T-helper 2 cell (primary cell): Measurements from ENCODE around the gene MLYCD.

ENCODE experiments used
- DNase-seq, 5 experiments: peaks; one replicate each; pipeline versions ENCODE4 v3.0.0 to v3.0.0-alpha.2; 2012 to 2022

MLYCD gene

DNA sequence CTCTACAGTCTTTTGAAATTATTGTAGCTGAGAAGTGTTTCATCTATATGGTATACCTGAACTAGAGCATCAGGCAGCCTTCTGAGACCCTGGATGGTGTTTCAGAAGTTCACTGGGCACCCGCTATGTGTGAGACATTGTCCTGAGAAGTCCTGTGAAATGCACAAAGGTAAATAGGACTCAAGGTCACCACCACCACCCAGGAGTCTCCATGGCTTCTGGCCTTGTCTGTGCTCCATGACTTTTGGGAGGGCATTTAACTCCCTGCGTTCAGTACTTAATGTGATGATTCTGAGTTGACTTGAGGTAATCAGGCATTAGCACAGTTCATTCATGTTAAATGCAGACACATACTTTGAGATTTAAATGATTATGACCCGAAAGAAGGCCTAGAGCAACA is 1.1 kb downstream of the MLYCD start:
- no peak for DNase-seq

- DNase-seq, result no peak
These were observed 1.7 kb downstream of the MLYCD start for GRCh38 chr16:83900571-83900970.

DNA sequence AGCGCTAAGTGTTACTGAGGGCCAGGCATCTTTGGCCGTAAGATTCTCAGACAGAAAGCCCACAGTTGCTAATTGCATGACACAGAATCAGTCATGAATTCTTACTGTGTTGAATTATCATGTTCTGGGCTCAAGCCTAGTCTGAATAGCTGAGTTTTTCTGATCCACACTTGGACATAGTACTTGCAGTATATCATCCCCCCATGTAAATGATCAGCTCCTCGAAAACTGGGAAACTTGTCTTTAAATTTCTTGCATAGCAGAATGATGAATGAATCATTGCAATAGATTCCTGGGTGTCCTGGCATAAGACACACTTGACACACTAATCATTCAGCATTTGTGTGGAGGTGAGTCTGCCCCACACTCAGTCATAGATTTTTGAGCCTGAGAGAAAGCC is 2.2 kb downstream of the MLYCD start:
- no peak for DNase-seq

GRCh38 chr16:83903751-83904150 is 4.8 kb downstream of the MLYCD start:
- no peak for DNase-seq

DNA sequence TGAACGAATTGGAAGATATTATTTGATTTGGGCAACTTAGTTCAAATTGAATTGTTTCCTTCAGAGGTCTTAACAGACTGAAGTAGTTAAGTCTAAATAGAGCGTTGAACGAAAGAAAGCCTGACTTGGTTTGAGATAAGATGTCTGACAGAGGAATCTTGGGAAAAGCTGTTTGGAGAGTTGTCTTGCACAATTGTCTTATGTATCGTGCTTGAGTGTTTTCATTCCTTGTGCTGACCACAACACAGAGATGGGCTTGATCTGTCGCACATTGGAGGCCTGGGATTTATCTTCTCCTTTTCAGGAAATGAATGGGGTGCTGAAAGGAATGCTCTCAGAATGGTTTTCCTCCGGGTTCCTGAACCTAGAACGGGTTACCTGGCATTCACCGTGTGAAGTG is 7.8 kb downstream of the MLYCD start:
- no peak for DNase-seq

DNA sequence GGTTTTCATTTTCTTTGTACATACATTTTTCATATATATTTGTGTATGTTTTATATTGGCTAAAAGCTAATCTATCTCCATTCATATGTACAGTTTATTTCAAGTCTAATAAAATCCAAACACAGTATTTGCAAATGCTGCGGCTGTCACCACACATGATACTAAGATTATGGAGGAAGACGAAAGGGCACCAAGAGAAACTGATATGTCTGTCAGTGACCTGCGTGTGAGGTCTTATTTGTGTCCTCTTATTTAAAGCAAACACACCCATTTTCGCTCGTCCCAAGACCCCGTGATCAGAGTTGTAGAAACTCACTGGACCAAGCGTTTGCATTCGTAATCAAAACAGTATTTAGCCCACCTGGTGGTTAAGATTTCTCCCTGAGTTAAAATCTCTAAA is 8.2 kb downstream of the MLYCD start:
- DNase-seq, result no peak

GRCh38 chr16:83907631-83908250 is 8.8 kb downstream of the MLYCD start:
- no peak for DNase-seq

GRCh38 chr16:83908798-83909197 is 9.9 kb downstream of the MLYCD start:
- DNase-seq, result no peak

DNA sequence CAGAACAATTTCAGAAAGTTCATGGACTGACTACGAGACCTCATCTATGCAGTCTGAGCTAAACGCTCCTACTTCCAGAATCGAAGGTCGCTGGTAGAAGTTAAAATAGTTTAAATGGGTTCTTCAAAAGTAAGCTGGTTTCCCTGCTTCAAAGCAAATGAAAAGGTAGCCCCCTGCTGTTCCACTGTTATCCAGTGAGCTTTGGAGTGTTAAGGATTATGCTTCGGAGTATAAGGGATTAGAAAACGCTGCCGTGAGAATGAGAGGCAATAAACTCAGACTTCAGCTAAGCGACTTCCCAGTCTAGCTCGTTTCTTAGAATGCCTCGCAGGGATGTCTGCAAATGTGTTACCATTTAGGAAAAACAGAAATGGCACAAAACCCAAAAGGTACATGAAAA is 12.4 kb downstream of the MLYCD start:
- no peak for DNase-seq

DNA sequence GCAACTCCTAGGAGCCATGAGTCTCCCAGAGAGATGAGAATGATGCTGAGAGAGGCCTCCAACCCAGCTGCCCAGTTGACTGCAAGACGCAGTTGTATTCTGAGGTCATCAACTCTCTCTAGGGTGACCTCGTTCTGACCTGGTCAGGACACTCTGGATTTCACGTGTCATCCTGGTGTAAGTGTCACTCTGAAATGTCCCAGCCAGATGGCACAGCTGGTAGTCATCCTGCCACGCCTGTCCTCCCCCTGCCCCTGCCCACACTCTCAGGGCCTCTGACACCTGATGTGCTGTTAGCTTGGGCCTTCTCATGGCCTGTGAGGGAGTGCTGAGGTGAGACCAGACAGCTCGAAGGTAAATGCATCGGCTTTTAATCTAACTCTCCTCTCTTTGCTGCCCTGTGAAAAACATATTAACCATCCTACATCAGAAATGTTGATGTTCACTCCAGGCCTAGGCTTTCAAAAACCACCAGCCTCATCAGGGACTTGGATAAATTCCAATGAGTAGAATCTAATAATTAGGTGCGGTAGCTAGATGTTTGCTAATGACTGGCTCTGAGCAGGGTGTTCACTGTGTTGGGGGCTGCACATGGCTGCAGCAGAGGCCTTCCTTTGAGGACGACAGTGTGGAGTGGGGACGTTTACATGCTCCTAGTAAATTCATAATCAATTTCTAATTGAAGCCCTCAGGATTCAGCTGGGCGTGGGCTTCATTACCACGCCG is 13.8 kb downstream of the MLYCD start:
- no peak for DNase-seq

DNA sequence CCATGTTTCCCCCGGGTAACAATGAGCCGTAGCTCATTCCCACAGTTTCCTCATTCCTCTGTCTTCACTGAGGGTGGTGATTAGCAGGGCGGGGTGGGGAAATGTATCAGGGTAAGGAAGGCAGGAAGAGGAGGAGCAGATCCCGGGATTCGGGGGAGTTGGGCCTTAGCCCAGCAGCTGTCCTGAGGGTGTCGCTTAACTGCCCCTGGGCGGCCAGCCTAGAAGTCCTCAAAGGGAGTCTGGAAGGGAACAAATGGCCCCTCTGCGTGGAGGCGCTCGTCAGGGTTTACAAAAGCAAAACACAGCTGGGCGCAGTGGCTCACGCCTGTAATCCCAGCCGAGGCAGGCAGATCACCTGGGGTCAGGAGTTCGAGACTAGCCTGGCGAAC is 14.3 kb downstream of the MLYCD start:
- DNase-seq, result no peak

DNA sequence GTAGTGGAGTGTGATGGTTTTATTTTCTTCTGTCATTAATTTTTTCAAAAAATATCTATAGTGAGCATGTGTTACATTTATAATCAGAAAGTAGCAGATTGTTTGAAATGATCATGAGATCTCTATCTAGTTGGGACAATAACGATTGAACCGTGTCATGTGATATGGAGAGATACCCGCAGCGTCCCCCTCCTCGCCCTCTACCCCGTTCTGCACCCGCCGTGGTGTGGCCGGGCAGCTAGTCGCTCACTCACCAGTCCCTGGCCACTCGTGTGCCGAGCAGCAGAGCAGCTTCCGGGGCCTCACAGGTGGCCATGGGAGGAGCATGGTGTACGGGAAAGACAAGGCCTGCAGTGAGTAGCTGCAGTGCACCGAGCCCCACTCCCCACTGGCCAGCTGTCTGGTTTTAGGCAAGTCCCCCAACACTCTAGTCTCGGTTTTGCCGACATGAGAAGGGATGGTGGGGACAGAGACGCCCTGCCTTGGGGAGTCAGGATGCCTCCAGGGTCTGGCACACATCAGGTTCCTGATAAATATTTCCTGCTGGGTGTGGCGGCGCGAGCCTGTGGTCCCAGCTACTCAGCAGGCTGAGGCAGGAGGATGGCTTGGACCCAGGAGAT is 15.3 kb downstream of the MLYCD start:
- DNase-seq, result no peak

GRCh38 chr16:83915081-83915480 is 16.2 kb downstream of the MLYCD start:
- no peak for DNase-seq

- DNase-seq, result no peak
These were observed 16.6 kb downstream of the MLYCD start for GRCh38 chr16:83915491-83915890.

DNA sequence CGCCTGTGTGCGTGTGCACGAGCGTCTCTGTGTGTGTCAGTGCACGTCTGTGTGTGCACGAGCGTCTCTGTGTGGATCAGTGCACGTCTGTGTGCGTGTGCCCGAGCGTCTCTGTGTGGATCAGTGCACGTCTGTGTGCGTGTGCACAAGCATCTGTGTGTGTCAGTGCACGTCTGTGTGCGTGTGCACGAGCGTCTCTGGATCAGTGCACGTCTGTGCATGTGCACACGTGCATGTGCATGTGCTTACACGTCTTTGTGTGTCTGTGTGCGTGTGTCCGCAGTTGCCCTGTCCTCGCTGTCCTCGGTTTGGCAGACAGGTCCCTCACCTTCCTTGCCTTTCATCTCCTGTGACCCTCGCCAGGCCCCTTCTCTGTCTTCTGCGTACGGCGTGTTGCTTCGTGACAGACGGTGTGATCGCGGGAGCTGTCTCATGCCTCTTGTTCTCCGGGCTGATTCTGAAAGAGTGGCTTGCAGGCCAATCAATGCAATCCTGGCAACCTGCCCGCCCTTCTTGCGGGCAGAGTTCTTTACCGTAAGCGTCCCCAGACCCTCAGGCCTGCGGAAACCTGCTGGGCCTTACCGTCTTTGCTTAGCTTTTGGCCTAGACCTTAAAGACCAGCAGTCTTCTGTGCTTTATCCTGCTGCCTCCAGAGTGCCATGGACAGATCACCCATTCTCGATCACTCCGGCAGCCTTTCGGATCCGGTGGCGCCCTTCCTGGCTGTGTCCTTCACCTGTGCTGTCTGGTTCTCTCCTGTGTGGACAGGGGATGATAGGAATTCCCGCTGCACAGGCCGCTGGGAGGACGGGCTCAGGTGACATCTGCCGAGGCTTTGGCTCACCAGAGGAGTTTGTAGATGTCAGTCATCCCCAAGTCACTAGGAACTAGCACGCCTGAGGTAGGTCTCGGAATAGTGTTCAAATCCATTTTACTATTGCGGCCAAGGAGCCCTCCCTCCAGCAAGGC is 18.5 kb downstream of the MLYCD start:
- no peak for DNase-seq

DNA sequence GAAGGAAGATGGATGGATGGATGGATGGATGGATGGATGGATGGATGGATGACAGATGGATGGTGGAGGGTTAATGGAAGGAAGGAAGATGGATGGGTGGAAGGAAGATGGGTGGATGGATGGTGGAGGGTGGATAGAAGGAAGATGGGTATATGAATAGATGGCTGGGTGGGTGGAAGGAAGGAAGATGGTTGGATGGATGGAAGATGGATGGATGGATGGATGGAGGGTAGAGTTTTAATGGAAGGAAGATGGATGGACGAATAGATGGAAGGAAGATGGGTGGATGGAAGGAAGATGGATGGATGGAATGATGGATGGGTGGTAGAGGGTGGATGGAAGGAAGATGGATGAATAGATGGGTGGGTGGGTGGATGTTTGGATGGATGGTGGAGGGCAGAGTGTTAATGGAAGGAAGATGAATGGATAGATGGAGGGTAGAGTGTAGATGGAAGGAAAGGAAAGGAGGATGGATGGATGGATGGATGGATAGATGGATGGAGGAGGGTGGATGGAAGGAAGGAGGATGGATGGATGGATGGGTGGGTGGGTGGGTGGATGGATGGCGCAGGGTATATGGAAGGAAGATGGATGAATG is 22.1 kb downstream of the MLYCD start:
- no peak for DNase-seq

DNA sequence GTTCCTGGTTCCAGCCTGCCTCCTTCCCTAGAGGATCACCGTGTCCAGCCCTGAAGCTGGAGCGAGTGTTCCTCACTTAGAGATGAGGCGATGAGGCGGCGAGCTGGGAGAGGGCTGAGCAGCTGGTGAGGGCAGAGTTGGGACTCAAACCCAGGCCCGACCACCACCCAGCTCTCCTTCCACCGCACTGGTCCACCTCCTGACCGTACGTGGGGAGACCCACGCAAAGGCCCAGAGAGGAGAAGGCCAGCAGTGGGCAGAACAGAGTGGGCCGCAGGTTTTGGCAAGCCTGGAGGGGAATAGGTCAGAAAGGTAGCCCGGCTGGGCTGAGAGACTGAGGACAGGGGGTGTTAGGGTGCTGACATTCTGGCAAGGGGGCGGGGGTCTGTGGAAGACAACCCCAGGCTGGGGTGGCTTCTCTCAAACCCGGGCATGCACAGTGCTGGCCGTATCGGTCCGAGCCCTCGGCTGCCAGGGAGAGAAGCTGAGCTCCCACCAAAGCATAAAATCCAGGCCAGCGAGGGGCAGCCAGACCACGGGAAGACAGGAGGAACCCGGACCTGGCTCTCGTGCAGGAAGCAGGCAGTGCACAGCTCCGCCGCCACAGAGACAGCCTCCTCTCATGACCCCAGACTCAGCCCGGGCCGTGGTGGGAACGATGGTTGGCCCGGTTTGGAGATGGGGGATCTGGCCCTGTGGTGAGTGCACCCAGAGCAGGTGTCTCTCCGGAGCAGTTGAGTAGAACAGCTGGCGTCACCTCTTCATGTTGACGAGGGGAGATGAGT is 24.9 kb downstream of the MLYCD start:
- no peak for DNase-seq

DNA sequence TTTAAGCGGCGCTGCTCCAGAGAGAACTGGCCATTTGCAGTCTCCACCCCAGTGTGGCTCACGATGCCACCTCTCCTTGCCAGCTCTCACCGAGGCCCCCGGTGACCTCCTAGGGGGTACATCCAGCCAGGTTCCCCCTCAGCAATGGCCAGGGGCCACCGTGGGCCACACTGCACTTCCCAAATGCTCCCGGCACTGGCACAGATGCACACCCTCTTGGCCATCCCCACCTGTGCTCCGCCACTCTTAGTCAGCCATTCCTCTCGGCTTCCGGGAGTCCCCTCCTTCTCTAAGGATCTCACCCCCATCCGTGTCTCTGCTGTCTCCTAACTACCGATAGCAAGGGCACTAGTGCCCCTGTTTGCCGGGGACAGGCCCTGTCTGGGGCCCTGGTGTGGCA is 25.8 kb downstream of the MLYCD start:
- no peak for DNase-seq

DNA sequence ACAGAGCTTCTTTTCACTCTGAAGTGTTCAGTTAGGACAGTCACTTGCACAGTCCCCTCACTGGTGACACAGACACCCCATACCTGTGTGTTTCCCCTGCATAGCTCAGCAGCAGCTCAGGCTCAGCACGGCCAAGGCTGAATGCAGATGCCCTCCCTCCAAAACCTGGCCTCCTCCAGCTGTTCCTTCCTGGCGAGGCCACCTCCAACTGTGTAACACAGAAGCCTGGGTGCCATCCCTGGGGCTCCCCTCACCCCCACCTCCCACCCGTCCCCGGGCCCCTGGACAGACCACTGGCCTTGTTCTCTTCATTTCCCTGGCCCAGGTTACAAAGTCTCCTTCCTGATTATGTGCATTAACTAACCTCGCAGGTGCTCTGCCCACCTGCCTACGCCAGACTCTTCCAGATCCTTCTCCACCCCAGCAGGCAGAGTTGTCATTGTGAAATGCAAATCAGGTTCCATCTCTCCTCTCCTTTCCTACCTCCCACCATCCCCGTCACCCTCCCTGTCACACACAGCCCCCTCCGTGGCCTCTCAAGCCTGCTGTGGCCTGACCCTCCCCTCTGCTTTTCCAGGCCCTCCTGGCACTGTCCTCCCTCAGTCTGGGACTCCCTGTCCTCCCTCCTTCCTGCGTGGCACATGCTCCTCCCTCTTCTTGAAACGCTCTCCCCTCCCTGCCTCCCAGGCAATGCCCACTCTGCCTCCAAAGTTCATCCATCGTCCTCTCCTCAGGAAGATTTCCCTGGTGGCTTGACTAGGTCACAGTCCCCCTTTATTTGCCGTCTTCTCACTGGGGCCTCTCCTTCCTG is 26.4 kb downstream of the MLYCD start:
- no peak for DNase-seq

- no peak for DNase-seq
These were observed 27.2 kb downstream of the MLYCD start for GRCh38 chr16:83925957-83926725.
